Ovary (tissue), 3 donors: ENCODE data around the gene RFX3.

ENCODE experiments used
- EP300 ChIP-seq: sonication (generic); formaldehyde crosslinking; IDR thresholded peaks from one replicate; pipeline ENCODE4 v1.6.1; 2017; ENCODE audit warnings: antibody characterized with exemption
- POLR2A ChIP-seq: fragments of 450-650 bp; IDR thresholded peaks from one replicate; pipeline ENCODE4 v1.6.1; 2017; ENCODE audit warnings: antibody characterized with exemption, mild to moderate bottlenecking, moderate library complexity
- TF ChIP-seq, protein P1 (sequence below), 3 donors: fragments of 450-650 bp in 2 of 3; fragments of 200-600 bp in 1 of 3; IDR thresholded peaks; one replicate each; pipeline versions ENCODE4 v1.5.1 to v1.8.0; 2016 to 2022; ENCODE audit warnings: antibody characterized with exemption in 3 of 3, mild to moderate bottlenecking in 1 of 3
- donor health status: DM: no; HTN: no; CAD: no.

DNA sequence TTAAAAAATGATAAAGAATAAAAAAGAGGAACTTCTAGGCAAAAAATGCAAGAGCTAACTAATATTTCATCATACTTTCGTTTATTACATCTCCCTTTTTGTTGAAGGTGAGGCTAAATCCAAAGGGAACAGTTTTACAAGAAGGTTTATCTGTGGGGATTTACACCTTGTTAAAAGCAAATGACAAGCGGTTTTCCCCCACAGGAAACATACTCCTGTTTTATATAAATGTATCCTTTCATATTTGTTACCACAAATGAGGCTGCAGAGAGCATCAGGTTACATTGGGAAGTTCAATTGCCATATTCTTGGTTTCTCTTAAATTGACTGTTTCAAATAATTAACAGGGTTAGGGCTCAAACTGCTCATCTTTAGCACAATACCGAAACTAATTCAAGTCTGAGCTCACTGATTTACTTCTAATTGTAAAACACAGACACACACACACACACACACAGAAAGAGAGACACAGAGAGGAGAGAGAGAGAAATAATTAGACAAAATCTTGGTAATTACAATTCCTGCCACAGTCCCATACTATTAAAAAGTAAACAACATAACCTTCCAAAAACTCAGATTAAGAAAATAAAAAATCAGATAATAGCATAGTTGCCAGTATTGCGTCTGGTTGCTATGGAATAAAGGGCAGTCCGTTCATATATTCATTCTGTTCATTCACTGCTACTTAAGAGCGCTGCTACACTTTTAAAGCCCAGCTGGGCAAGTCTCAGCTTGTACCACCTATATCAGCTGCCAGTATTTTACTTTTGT lies 17.1 kb downstream of the RFX3 start:
- TF ChIP-seq, protein P1, sequence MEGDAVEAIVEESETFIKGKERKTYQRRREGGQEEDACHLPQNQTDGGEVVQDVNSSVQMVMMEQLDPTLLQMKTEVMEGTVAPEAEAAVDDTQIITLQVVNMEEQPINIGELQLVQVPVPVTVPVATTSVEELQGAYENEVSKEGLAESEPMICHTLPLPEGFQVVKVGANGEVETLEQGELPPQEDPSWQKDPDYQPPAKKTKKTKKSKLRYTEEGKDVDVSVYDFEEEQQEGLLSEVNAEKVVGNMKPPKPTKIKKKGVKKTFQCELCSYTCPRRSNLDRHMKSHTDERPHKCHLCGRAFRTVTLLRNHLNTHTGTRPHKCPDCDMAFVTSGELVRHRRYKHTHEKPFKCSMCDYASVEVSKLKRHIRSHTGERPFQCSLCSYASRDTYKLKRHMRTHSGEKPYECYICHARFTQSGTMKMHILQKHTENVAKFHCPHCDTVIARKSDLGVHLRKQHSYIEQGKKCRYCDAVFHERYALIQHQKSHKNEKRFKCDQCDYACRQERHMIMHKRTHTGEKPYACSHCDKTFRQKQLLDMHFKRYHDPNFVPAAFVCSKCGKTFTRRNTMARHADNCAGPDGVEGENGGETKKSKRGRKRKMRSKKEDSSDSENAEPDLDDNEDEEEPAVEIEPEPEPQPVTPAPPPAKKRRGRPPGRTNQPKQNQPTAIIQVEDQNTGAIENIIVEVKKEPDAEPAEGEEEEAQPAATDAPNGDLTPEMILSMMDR (IDR thresholded peaks at IDR 0.05), result no peak
- no peak for TF ChIP-seq POLR2A
- no peak for TF ChIP-seq EP300
